HFFc6 (cell line): ENCODE results near the gene GGN. TPM values are rescaled to one million over a fixed set of nuclear protein-coding genes. Genes with fewer than 3 reads are reported as not detected.
"Not testable (repeated sequence)": the region's sequence is repeated elsewhere in the genome, so short reads cannot be mapped to it uniquely, and the experiment has no call there.

Experiments
- DNase-seq: peaks from one replicate; pipeline ENCODE4 v3.0.0-alpha.2; 2018
- H3K27ac Mint-ChIP-seq: 2 replicates; pipeline ENCODE4 v1.8.0; 2020; ENCODE audit warnings: mild to moderate bottlenecking, mixed read lengths
- H3K27me3 Mint-ChIP-seq: 2 replicates; pipeline ENCODE4 v1.8.0; 2021; ENCODE audit warnings: mild to moderate bottlenecking, moderate library complexity, mixed read lengths; ENCODE audit not compliant: insufficient read depth
- H3K36me3 Mint-ChIP-seq: 2 replicates; pipeline ENCODE4 v1.8.0; 2021; ENCODE audit warnings: low read depth, mixed read lengths
- H3K4me1 Mint-ChIP-seq: 2 replicates; pipeline ENCODE4 v1.8.0; 2020; ENCODE audit warnings: low read depth, mixed read lengths
- H3K4me3 Mint-ChIP-seq: 2 replicates; pipeline ENCODE4 v1.8.0; 2020; ENCODE audit warnings: mild to moderate bottlenecking, moderate library complexity, mixed read lengths
- H3K9me3 Mint-ChIP-seq: 2 replicates; pipeline ENCODE4 v1.8.0; 2020; ENCODE audit warnings: mild to moderate bottlenecking, mixed read lengths
- CTCF ChIP-seq: fragments of 200-600 bp; sonication (generic); IDR thresholded peaks from 2 replicates; pipeline ENCODE4 v1.5.0; 2021; ENCODE audit warnings: antibody characterized with exemption, mild to moderate bottlenecking
- total RNA-seq, 6 experiments: library from RNA; stranded (reverse); fragmentation: NEBNext Ultra II Directional; extraction: Animal tissue kit (Norgen Biotek cat#: 25700); gene quantifications; 2 replicates in 1 of 6; 3 replicates in 5 of 6; pipeline ENCODE4 v1.2.3, GENCODE V29; 2021

The GGN gene
- total RNA-seq, 6 experiments from 2014 or later = 1.7 to 3.2 (median 2.2) TPM

GRCh38 chr19:38417146-38417543, 29.3 kb upstream of the GGN start:
- Mint-ChIP-seq H3K4me3 (no peak overlapping the region), H3K36me3 (no peaks in the 10 kb centered on the region), H3K27me3 (peaks cover 18% of the 10 kb centered on the region), H3K27ac (no peak overlapping the region), H3K9me3 (no peaks in the 10 kb centered on the region), H3K4me1 (peaks cover 13% of the 10 kb centered on the region)
- no peak for TF ChIP-seq CTCF
- DNase-seq = no peak

GRCh38 chr19:38413416-38413815, 25.6 kb upstream of the GGN start:
- Mint-ChIP-seq H3K4me3 (no peak overlapping the region), H3K9me3 (no peaks in the 10 kb centered on the region), H3K4me1 (peaks cover 19% of the 10 kb centered on the region), H3K36me3 (no peaks in the 10 kb centered on the region), H3K27me3 (peaks cover 11% of the 10 kb centered on the region), H3K27ac (no peak overlapping the region)
- TF ChIP-seq CTCF = no peak
- no peak for DNase-seq

- H3K27me3 Mint-ChIP-seq = peaks cover 10% of the 10 kb centered on the region
Observed at GRCh38 chr19:38412961-38413360, 25.1 kb upstream of the GGN start.

GRCh38 chr19:38412491-38412890, 24.7 kb upstream of the GGN start:
- DNase-seq = no peak
- Mint-ChIP-seq H3K36me3 (no peaks in the 10 kb centered on the region), H3K4me1 (peaks cover 12% of the 10 kb centered on the region), H3K4me3 (no peak overlapping the region), H3K27ac (no peak overlapping the region), H3K27me3 (peaks cover 7% of the 10 kb centered on the region), H3K9me3 (no peaks in the 10 kb centered on the region)
- TF ChIP-seq CTCF = no peak

More at GRCh38 chr19:38412961-38413360, 25.1 kb upstream of the GGN start:
- TF ChIP-seq CTCF = no peak
- no peak overlapping the region for H3K27ac Mint-ChIP-seq
- no peaks in the 10 kb centered on the region for H3K36me3 Mint-ChIP-seq
- peaks cover 16% of the 10 kb centered on the region for H3K4me1 Mint-ChIP-seq
- DNase-seq = no peak
- no peak overlapping the region for H3K4me3 Mint-ChIP-seq
- H3K9me3 Mint-ChIP-seq = no peaks in the 10 kb centered on the region

GRCh38 chr19:38411898-38412297, 24.1 kb upstream of the GGN start:
- DNase-seq, H3K36me3 Mint-ChIP-seq, H3K9me3 Mint-ChIP-seq, H3K4me1 Mint-ChIP-seq, H3K27ac Mint-ChIP-seq, H3K4me3 Mint-ChIP-seq, H3K27me3 Mint-ChIP-seq: not testable (repeated sequence)

GRCh38 chr19:38411041-38411712, 23.3 kb upstream of the GGN start:
- Mint-ChIP-seq H3K36me3 (no peaks in the 10 kb centered on the region), H3K9me3 (no peaks in the 10 kb centered on the region), H3K27me3 (no peaks in the 10 kb centered on the region; the same call in 1 of the 2 replicates), H3K4me3 (no peak overlapping the region), H3K27ac (no peak overlapping the region), H3K4me1 (peaks cover 6% of the 10 kb centered on the region)
- no peak for DNase-seq
- no peak for TF ChIP-seq CTCF

GRCh38 chr19:38410407-38410806, 22.6 kb upstream of the GGN start:
- H3K27ac Mint-ChIP-seq, H3K4me1 Mint-ChIP-seq, DNase-seq, H3K4me3 Mint-ChIP-seq, H3K9me3 Mint-ChIP-seq, H3K27me3 Mint-ChIP-seq, H3K36me3 Mint-ChIP-seq: not testable (repeated sequence)
